H1 (cell line): Measurements from ENCODE around the gene EHD4. TPM values are rescaled to one million over a fixed set of nuclear protein-coding genes. Genes with fewer than 3 reads are reported as not detected.

ENCODE experiments used
- CTCF ChIA-PET: fragments of 300-600 bp; sonication (Branson Sonifier 250); formaldehyde crosslinking; loops from one replicate; lab custom pipeline; 2021; ENCODE audit not compliant: partially characterized antibody; lab: Charles Lee
- POLR2A ChIA-PET: fragments of 300-600 bp; sonication (Branson Sonifier 250); formaldehyde crosslinking; loops from one replicate; lab custom pipeline; 2021; ENCODE audit warnings: inconsistent platforms; ENCODE audit not compliant: partially characterized antibody; lab: Charles Lee
- DNase-seq, 2 experiments: peaks; one replicate each; pipeline versions ENCODE4 v3.0.0 to v3.0.0-alpha.2; 2010 to 2022; ENCODE audit warnings: low spot score in 2 of 2, low read depth in 1 of 2, mixed read lengths in 1 of 2
- FAIRE-seq: peaks from 2 replicates; lab custom pipeline; 2011; peaks lifted over from hg19 to GRCh38; lab: Jason Lieb, UNC
- H2AFZ ChIP-seq: 2 replicates; pipeline ENCODE4 v1.8.1; 2012; ENCODE audit warnings: low read length, inconsistent platforms
- H2AK5ac ChIP-seq: 2 replicates; pipeline ENCODE4 v1.6.1; 2013; ENCODE audit warnings: low read depth, low read length
- H2BK120ac ChIP-seq: replicated peaks from 2 replicates; pipeline ENCODE3; 2013; ENCODE audit warnings: low read depth, low read length, inconsistent platforms
- H2BK12ac ChIP-seq: 2 replicates; pipeline ENCODE4 v1.6.1; 2013; ENCODE audit warnings: low read depth, low read length
- H2BK15ac ChIP-seq: 2 replicates; pipeline ENCODE4 v1.6.1; 2013; ENCODE audit warnings: low read length
- H2BK20ac ChIP-seq: 2 replicates; pipeline ENCODE4 v1.6.1; 2013; ENCODE audit warnings: low read length
- H2BK5ac ChIP-seq: 2 replicates; pipeline ENCODE4 v1.6.1; 2013; ENCODE audit warnings: low read depth, low read length
- H3K14ac ChIP-seq: 2 replicates; pipeline ENCODE4 v1.6.1; 2013; ENCODE audit warnings: inconsistent platforms; ENCODE audit not compliant: insufficient read length
- H3K18ac ChIP-seq: 2 replicates; pipeline ENCODE4 v1.6.1; 2013; ENCODE audit warnings: low read length; ENCODE audit errors: extremely low read depth
- H3K23ac ChIP-seq: 2 replicates; pipeline ENCODE4 v1.6.1; 2013; ENCODE audit warnings: inconsistent platforms; ENCODE audit not compliant: insufficient read length
- H3K23me2 ChIP-seq: 2 replicates; pipeline ENCODE4 v1.6.1; 2013; ENCODE audit warnings: low read depth, low read length
- H3K27ac ChIP-seq: 2 replicates; pipeline ENCODE4 v1.6.1; 2011; ENCODE audit warnings: low read depth, low read length, inconsistent platforms
- H3K27me3 ChIP-seq, 4 experiments: replicated peaks in 1 of 4; 1 replicate in 1 of 4; 2 replicates in 3 of 4; pipeline versions ENCODE4 v1.6.1 to v1.8.1; 2011 to 2013; ENCODE audit warnings: low read length in 3 of 4, mild to moderate bottlenecking in 3 of 4, inconsistent platforms in 2 of 4, mixed read lengths in 2 of 4, moderate library complexity in 1 of 4; ENCODE audit not compliant: control insufficient read depth in 3 of 4, insufficient read depth in 3 of 4; ENCODE audit errors: extremely low read depth in 1 of 4
- H3K36me3 ChIP-seq, 4 experiments: 2 replicates each; pipeline versions ENCODE4 v1.6.1 to v1.8.1; 2011 to 2013; ENCODE audit warnings: mild to moderate bottlenecking in 4 of 4, low read length in 3 of 4, moderate library complexity in 2 of 4, control low read depth in 1 of 4, inconsistent platforms in 1 of 4; ENCODE audit not compliant: insufficient read depth in 4 of 4, control insufficient read depth in 2 of 4
- H3K4ac ChIP-seq: replicated peaks from 2 replicates; pipeline ENCODE3; 2013; ENCODE audit warnings: low read length, low read depth, mixed read lengths, inconsistent platforms; ENCODE audit not compliant: insufficient read length
- H3K4me1 ChIP-seq, 4 experiments: replicated peaks in 1 of 4; 1 replicate in 1 of 4; 2 replicates in 3 of 4; pipeline versions ENCODE4 v1.6.1 to v1.8.1; 2011 to 2013; ENCODE audit warnings: low read length in 3 of 4, inconsistent platforms in 2 of 4, mixed read lengths in 1 of 4; ENCODE audit not compliant: insufficient read depth in 4 of 4, control insufficient read depth in 3 of 4
- H3K4me2 ChIP-seq, 2 experiments: 2 replicates each; pipeline versions ENCODE4 v1.6.1 to v1.8.1; 2011 to 2013; ENCODE audit warnings: low read depth in 2 of 2, low read length in 2 of 2, control low read depth in 1 of 2, inconsistent platforms in 1 of 2, mild to moderate bottlenecking in 1 of 2; ENCODE audit not compliant: insufficient read depth in 1 of 2
- H3K4me3 ChIP-seq, 4 experiments: fragments of 200-600, 300-600 bp in 1 of 4; sonication (generic), shearing (Covaris generic), sonication (Bioruptor Twin) in 1 of 4; 2 replicates each; pipeline versions ENCODE4 v1.5.1 to v1.8.1; 2011 to 2016; ENCODE audit warnings: low read length in 4 of 4, low read depth in 3 of 4, control low read depth in 2 of 4, inconsistent platforms in 2 of 4, mild to moderate bottlenecking in 2 of 4, mixed read lengths in 1 of 4, moderate library complexity in 1 of 4; ENCODE audit not compliant: insufficient read depth in 2 of 4; ENCODE audit errors: extremely low read depth in 1 of 4
- H3K56ac ChIP-seq: replicated peaks from 2 replicates; pipeline ENCODE3; 2013; ENCODE audit warnings: low read depth, mild to moderate bottlenecking, mixed read lengths, low read length, inconsistent platforms; ENCODE audit not compliant: insufficient read length
- H3K79me1 ChIP-seq: 2 replicates; pipeline ENCODE4 v1.6.1; 2013; ENCODE audit warnings: low read depth, low read length, control low read depth
- H3K79me2 ChIP-seq, 2 experiments: 2 replicates each; pipeline versions ENCODE4 v1.6.1 to v1.8.1; 2012 to 2013; ENCODE audit warnings: low read length in 2 of 2, mild to moderate bottlenecking in 2 of 2, inconsistent platforms in 1 of 2; ENCODE audit not compliant: insufficient read depth in 2 of 2, control insufficient read depth in 1 of 2
- H3K9ac ChIP-seq, 4 experiments: replicated peaks in 1 of 4; 1 replicate in 1 of 4; 2 replicates in 3 of 4; pipeline versions ENCODE4 v1.6.1 to v1.8.1; 2011 to 2013; ENCODE audit warnings: low read depth in 3 of 4, low read length in 3 of 4, control low read depth in 2 of 4, mild to moderate bottlenecking in 2 of 4, moderate library complexity in 2 of 4, inconsistent platforms in 1 of 4; ENCODE audit errors: extremely low read depth in 1 of 4
- H3K9me3 ChIP-seq, 2 experiments: 2 replicates each; pipeline versions ENCODE4 v1.6.1 to v1.8.1; 2012 to 2013; ENCODE audit warnings: mild to moderate bottlenecking in 2 of 2, moderate library complexity in 2 of 2, control low read depth in 1 of 2, inconsistent platforms in 1 of 2, low read depth in 1 of 2, low read length in 1 of 2, mixed read lengths in 1 of 2; ENCODE audit not compliant: insufficient read depth in 2 of 2
- H4K20me1 ChIP-seq, 2 experiments: replicated peaks in 1 of 2; 2 replicates each; pipeline versions ENCODE3 to v1.8.1; 2011 to 2013; ENCODE audit warnings: inconsistent platforms in 2 of 2, low read length in 2 of 2, mild to moderate bottlenecking in 1 of 2; ENCODE audit not compliant: insufficient read depth in 2 of 2, control insufficient read depth in 1 of 2
- H4K5ac ChIP-seq: 2 replicates; pipeline ENCODE4 v1.6.1; 2013; ENCODE audit warnings: low read length, low read depth, mixed read lengths, inconsistent platforms; ENCODE audit not compliant: insufficient read length
- H4K8ac ChIP-seq: 2 replicates; pipeline ENCODE4 v1.8.0; 2013; ENCODE audit warnings: mild to moderate bottlenecking, moderate library complexity, low read length, inconsistent platforms; ENCODE audit not compliant: insufficient read depth; ENCODE audit errors: extremely low read depth
- H4K91ac ChIP-seq: replicated peaks from 2 replicates; pipeline ENCODE3; 2013; ENCODE audit warnings: low read length, mixed read lengths, inconsistent platforms; ENCODE audit not compliant: insufficient read length
- BACH1 ChIP-seq: IDR thresholded peaks from 2 replicates; pipeline ENCODE4 v1.6.1; 2012; ENCODE audit warnings: low read length, improper control_type of control experiment
- CREB1 ChIP-seq: IDR thresholded peaks from 2 replicates; pipeline ENCODE4 v1.6.1; 2012; ENCODE audit warnings: inconsistent platforms
- HDAC6 ChIP-seq: IDR thresholded peaks from one replicate; pipeline ENCODE4 v1.7.1; 2012; ENCODE audit warnings: low read depth, mild to moderate bottlenecking, inconsistent platforms, low read length, moderate library complexity
- JUN ChIP-seq: IDR thresholded peaks from 2 replicates; pipeline ENCODE4 v1.6.1; 2011; ENCODE audit warnings: low read depth, mild to moderate bottlenecking, improper control_type of control experiment, low read length
- KDM1A ChIP-seq: fragments of 200-600, 300-600 bp; sonication (generic); IDR thresholded peaks from 2 replicates; pipeline ENCODE4 v1.7.1; 2016; ENCODE audit warnings: mild to moderate bottlenecking, low read length, borderline replicate concordance
- MAX ChIP-seq: IDR thresholded peaks from 2 replicates; pipeline ENCODE4 v1.6.1; 2012; ENCODE audit warnings: inconsistent platforms
- POU5F1 ChIP-seq: IDR thresholded peaks from 2 replicates; pipeline ENCODE4 v1.6.1; 2011; ENCODE audit warnings: low read depth, mild to moderate bottlenecking, low read length, moderate library complexity
- SAP30 ChIP-seq: fragments of 300-600 bp; sonication (generic); IDR thresholded peaks from 2 replicates; pipeline ENCODE4 v1.7.1; 2012; ENCODE audit warnings: low read length, moderate library complexity, mild to moderate bottlenecking, inconsistent platforms; ENCODE audit not compliant: insufficient read depth, insufficient replicate concordance
- SP2 ChIP-seq: IDR thresholded peaks from 2 replicates; pipeline ENCODE4 v1.6.1; 2012; ENCODE audit warnings: mild to moderate bottlenecking, low read length, inconsistent platforms
- SUZ12 ChIP-seq: fragments of 200-600 bp; sonication (generic); IDR thresholded peaks from 2 replicates; pipeline ENCODE4 v1.6.1; 2012; ENCODE audit warnings: mild to moderate bottlenecking, inconsistent platforms, low read length, moderate library complexity, mixed read lengths
- TAF7 ChIP-seq: optimal IDR thresholded peaks from 2 replicates; pipeline ENCODE3; 2011; ENCODE audit warnings: low read depth, mild to moderate bottlenecking, inconsistent platforms, low read length, moderate library complexity, borderline replicate concordance
- TBP ChIP-seq: IDR thresholded peaks from 2 replicates; pipeline ENCODE4 v1.6.1; 2011; ENCODE audit warnings: low read depth, low read length, improper control_type of control experiment
- TEAD4 ChIP-seq: IDR thresholded peaks from 2 replicates; pipeline ENCODE4 v1.6.1; 2012; ENCODE audit warnings: low read depth, low read length, inconsistent platforms, mixed read lengths
- ZNF274 ChIP-seq: IDR thresholded peaks from 2 replicates; pipeline ENCODE4 v1.7.0; 2012; ENCODE audit warnings: low read length, borderline replicate concordance; ENCODE audit errors: extremely low read depth
- WGBS, 2 experiments: shearing (Covaris generic) in 1 of 2; methylation state at CpG; one replicate each; pipeline versions ENCODE4 v1.1.6 to v1.1.7; 2013 to 2015; ENCODE audit warnings: low lambda C conversion rate in 2 of 2, mixed read lengths in 2 of 2, inconsistent platforms in 1 of 2, low coverage in 1 of 2, missing lambda C conversion rate in 1 of 2; ENCODE audit not compliant: insufficient replicate concordance in 2 of 2, insufficient coverage in 1 of 2, insufficient read length in 1 of 2; ENCODE audit errors: extremely low coverage in 1 of 2, missing lambda C conversion rate in 1 of 2; 5-methylcytosine and 5-hydroxymethylcytosine counted together
- polyA plus RNA-seq, 7 experiments: library from polyadenylated mRNA; depleted of rRNA in 3 of 7; stranded (reverse) in 5 of 7; unstranded in 2 of 7; fragments of >200 nt in 5 of 7; fragments of 200-250 nt in 2 of 7; gene quantifications; 1 replicate in 5 of 7; 2 replicates in 1 of 7; 4 replicates in 1 of 7; pipeline versions ENCODE4 v1.2.1 to v1.2.3, GENCODE V29; 2011 to 2013; ENCODE audit warnings: missing spikeins in 2 of 7, mixed read lengths in 2 of 7
- total RNA-seq: library from RNA; stranded (reverse); fragmentation: NEBNext Ultra II Directional; extraction: Animal tissue kit (Norgen Biotek cat#: 25700); gene quantifications from 2 replicates; pipeline ENCODE4 v1.2.1, GENCODE V29; 2021

Gene EHD4
- total and polyA plus RNA-seq, 2 of the 8 experiments (the other 6 are each of a cell fraction or from before 2014, with no cell fraction given), result 17.5 to 24.5 TPM

GRCh38 chr15:41961595-41962202 lies 10.7 kb downstream of the EHD4 start:
- Histone ChIP-seq H2AK5ac (no peak overlapping the region), H3K27ac (no peak overlapping the region), H3K4me3 (no peak overlapping the region), H3K36me3 (no peaks in the 10 kb centered on the region; a peak in 1 of 8 replicates), H3K79me1 (peaks cover 6% of the 10 kb centered on the region), H4K91ac (no peak overlapping the region), H2BK15ac (no peak overlapping the region), H3K14ac (no peak overlapping the region), H3K18ac (no peak overlapping the region), H2BK5ac (no peak overlapping the region), H3K4me2 (no peak overlapping the region), H3K23me2 (no peaks in the 10 kb centered on the region), H4K20me1 (peaks cover 4 to 9% of the 10 kb centered on the region in 2 experiments), H2BK20ac (no peak overlapping the region), H4K8ac (no peak overlapping the region), H3K4me1 (peaks cover 0 to 4% (median 1%) of the 10 kb centered on the region in 4 experiments; a peak in 3 of 7 replicates), H3K23ac (no peak overlapping the region), H3K9ac (no peak overlapping the region), H3K4ac (no peak overlapping the region), H3K79me2 (peaks cover 0 to 61% of the 10 kb centered on the region in 2 experiments; a peak in 2 of 4 replicates), H2AFZ (no peak overlapping the region), H2BK12ac (no peak overlapping the region), H3K56ac (no peak overlapping the region), H3K9me3 (no peaks in the 10 kb centered on the region), H2BK120ac (no peak overlapping the region), H4K5ac (no peak overlapping the region), H3K27me3 (no peaks in the 10 kb centered on the region)
- ChIA-PET CTCF (interaction anchor here (1.3 kb wide), 2 partner anchors 24 to 130 kb away, joined by 3 to 4 read pairs; no protein-coding TSS in a partner anchor), POLR2A (interaction anchor here (0.8 to 1.3 kb wide), 3 partner anchors 8 to 18 kb away, joined by 3 to 4 read pairs (median 4); no protein-coding TSS in a partner anchor)
- FAIRE-seq (no peak), DNase-seq (no peak)
- 96% methylated on average over 1 of the region's 1 CpG; no CpG with 5 or more reads in 1 of the 2 experiments for WGBS, 2 experiments
- no peak for TF ChIP-seq HDAC6
- TF ChIP-seq POU5F1, result no peak
- no peak for TF ChIP-seq CREB1
- no peak for TF ChIP-seq BACH1
- TF ChIP-seq TAF7, result no peak
- TF ChIP-seq ZNF274, result no peak
- no peak for TF ChIP-seq MAX
- no peak for TF ChIP-seq TEAD4
- TF ChIP-seq JUN, result no peak
- TF ChIP-seq SP2, result no peak
- TF ChIP-seq SAP30, result no peak
- TF ChIP-seq SUZ12, result no peak
- no peak for TF ChIP-seq TBP
- TF ChIP-seq KDM1A, result no peak
